WERI-Rb-1 (cell line): ENCODE results near the gene SEMA3C.

Experiments used
- DNase-seq: peaks from one replicate; pipeline ENCODE4 v3.0.0-alpha.2; 2020
- H3K27ac ChIP-seq: fragments of 250-450 bp; sonication (Bioruptor Pico); 2 replicates; pipeline ENCODE4 v1.5.1; 2020; ENCODE audit warnings: mild to moderate bottlenecking, moderate library complexity
- H3K27me3 ChIP-seq: fragments of 250-450 bp; sonication (Bioruptor Pico); 2 replicates; pipeline ENCODE4 v1.5.1; 2021; ENCODE audit warnings: mild to moderate bottlenecking, low read depth, moderate library complexity; ENCODE audit not compliant: insufficient read depth, severe bottlenecking
- H3K36me3 ChIP-seq: fragments of 250-450 bp; sonication (Bioruptor Pico); 2 replicates; pipeline ENCODE4 v1.5.1; 2020; ENCODE audit warnings: mild to moderate bottlenecking, moderate library complexity
- H3K4me3 ChIP-seq: 2 replicates; pipeline ENCODE4 v1.5.1; 2011; ENCODE audit warnings: low read depth, mild to moderate bottlenecking, control low read depth, low read length
- H3K9me3 ChIP-seq: fragments of 250-450 bp; sonication (Bioruptor Pico); 2 replicates; pipeline ENCODE4 v1.5.1; 2021; ENCODE audit warnings: mild to moderate bottlenecking, moderate library complexity; ENCODE audit not compliant: severe bottlenecking
- CTCF ChIP-seq: IDR thresholded peaks from 2 replicates; pipeline ENCODE4 v1.5.1; 2011; ENCODE audit warnings: low read depth, mild to moderate bottlenecking, control low read depth, inconsistent platforms, low read length

The SEMA3C gene

GRCh38 chr7:80770675-80771081 is 148.2 kb downstream of the SEMA3C start:
- DNase-seq: no peak
- TF ChIP-seq CTCF: no peak
- Histone ChIP-seq H3K36me3 (no peaks in the 10 kb centered on the region), H3K9me3 (no peaks in the 10 kb centered on the region), H3K4me3 (no peak overlapping the region), H3K27me3 (no peaks in the 10 kb centered on the region), H3K27ac (no peak overlapping the region)

DNA sequence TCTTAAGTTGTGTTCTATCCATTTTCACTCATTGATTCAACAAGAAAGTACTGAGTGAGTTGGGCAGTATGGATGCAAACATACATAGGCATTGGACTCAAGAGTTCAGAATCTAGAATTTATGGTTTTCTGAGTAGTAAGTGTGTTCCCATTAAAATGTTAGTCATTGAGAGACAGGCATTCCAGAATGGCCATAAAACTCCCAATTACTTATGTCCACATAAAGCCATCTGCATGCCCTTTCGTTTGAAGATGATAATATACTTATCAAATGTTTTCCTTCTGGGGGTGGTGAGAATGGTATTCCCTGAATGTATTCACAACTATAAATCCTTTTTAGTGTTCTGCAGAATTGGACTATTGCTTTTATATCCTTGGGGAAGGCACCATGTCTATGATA is 148.8 kb downstream of the SEMA3C start:
- no peak for TF ChIP-seq CTCF
- no peak overlapping the region for H3K27ac ChIP-seq

GRCh38 chr7:80768756-80769155 is 150.1 kb downstream of the SEMA3C start:
- no peaks in the 10 kb centered on the region for H3K27me3 ChIP-seq
- no peaks in the 10 kb centered on the region for H3K9me3 ChIP-seq
- no peaks in the 10 kb centered on the region for H3K36me3 ChIP-seq
- no peak for TF ChIP-seq CTCF
- H3K4me3 ChIP-seq: no peak overlapping the region
- H3K27ac ChIP-seq: no peak overlapping the region
- no peak for DNase-seq

More for the DNA sequence above, 148.8 kb downstream of the SEMA3C start:
- no peak for DNase-seq
- Histone ChIP-seq H3K27me3 (no peaks in the 10 kb centered on the region), H3K36me3 (no peaks in the 10 kb centered on the region), H3K9me3 (no peaks in the 10 kb centered on the region), H3K4me3 (no peak overlapping the region)

DNA sequence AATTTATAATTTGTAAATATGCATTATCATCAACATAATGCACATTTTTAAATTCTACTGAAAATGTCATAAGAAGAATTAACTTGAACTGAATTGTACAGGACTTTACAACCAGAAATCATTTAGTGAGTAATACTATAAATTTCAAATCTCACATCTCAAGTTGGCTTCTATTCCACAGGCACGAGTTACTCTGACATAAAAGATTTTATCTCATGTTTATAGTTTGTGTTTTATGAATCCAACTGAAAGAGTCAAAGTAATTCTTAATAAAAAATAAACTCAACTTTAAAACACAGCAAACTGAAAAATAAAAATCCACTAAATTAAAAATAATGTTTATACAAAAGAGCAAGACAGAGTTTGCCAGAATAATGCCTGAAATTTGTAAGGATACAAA is 151.2 kb downstream of the SEMA3C start:
- H3K36me3 ChIP-seq: no peaks in the 10 kb centered on the region

DNA sequence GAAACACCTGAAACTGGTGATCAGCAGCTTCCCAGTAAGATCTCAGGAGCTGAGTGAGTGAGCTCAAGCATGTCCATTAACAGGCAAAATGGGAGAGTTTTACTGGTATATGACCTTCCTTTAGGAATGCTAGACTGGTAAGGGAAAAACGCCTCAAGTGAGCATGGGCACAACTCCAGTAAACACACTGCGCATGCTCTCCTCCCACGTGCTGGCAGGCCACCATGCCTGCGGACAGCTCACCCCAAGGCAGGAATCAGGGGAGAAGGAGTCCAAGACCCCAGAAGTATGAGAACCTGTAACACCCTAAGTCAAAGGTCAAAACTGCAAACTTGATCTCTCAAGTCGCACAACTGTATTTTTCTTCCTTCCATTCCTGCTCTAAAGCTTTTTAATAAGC is 152.1 kb downstream of the SEMA3C start:
- no peak overlapping the region for H3K4me3 ChIP-seq

More for the DNA sequence above, 151.2 kb downstream of the SEMA3C start:
- no peak for TF ChIP-seq CTCF
- no peak for DNase-seq
- Histone ChIP-seq H3K27ac (no peak overlapping the region), H3K9me3 (no peaks in the 10 kb centered on the region), H3K27me3 (no peaks in the 10 kb centered on the region), H3K4me3 (no peak overlapping the region)

More for the DNA sequence above, 152.1 kb downstream of the SEMA3C start:
- DNase-seq: no peak
- Histone ChIP-seq H3K27me3 (no peaks in the 10 kb centered on the region), H3K36me3 (no peaks in the 10 kb centered on the region), H3K27ac (no peak overlapping the region), H3K9me3 (no peaks in the 10 kb centered on the region)
- no peak for TF ChIP-seq CTCF
